ENCODE data around the gene MREG. TPM values are rescaled to one million over a fixed set of nuclear protein-coding genes. Genes with fewer than 3 reads are reported as not detected.
"Not testable (repeated sequence)": the region's sequence is repeated elsewhere in the genome, so short reads cannot be mapped to it uniquely, and the experiment has no call there.

MREG gene
- total RNA-seq, 2 donors from 2014 or later = 5.3 to 6.6 TPM

DNA sequence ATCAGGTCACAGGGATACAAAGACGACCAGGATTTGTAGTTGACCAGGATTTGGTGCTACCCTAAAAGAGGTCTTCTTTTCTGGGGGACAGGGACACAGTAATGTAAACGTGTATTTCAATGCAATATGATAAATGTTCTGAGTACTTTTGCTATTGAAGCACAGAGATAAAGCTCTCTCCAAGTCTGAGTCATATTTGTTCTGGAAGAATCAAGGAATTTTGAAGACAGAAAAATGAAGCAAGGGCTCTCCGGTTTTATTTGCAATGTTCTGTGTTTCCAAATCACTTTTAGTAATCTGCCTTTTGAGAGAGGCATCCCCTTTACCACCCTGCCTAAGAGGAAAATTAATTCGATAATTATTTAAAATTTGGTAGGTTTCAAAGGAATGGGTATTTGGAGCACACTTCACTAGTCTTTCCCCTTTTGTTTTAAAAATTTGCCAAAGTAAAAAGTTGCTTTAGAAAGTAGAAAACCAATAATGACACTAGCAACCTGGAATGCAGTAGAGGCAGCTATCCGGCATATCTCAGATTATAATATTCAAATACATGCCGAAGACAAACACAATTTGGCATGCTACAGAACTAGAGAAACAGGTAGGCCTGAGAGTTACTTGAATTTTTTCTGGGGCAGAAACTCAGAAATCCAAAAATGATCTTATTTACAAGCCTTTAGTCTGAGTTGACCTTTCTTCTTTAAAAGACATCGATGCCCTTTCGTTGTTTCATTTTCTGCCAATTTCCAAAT, 82.7 kb downstream of the MREG start:
- ATAC-seq (no peak), DNase-seq (no peak)
- Mint-ChIP-seq H3K4me1 (peaks cover 11% of the 10 kb centered on the region), H3K27me3 (peaks cover 37% of the 10 kb centered on the region), H3K36me3 (ENCODE audit: low read depth) (no peaks in the 10 kb centered on the region), H3K27ac (no peak overlapping the region), H3K4me3 (no peak overlapping the region)
- no peaks in the 10 kb centered on the region for H3K9me3 ChIP-seq (ENCODE audit: control insufficient read depth, low read length, poor library complexity, severe bottlenecking)

DNA sequence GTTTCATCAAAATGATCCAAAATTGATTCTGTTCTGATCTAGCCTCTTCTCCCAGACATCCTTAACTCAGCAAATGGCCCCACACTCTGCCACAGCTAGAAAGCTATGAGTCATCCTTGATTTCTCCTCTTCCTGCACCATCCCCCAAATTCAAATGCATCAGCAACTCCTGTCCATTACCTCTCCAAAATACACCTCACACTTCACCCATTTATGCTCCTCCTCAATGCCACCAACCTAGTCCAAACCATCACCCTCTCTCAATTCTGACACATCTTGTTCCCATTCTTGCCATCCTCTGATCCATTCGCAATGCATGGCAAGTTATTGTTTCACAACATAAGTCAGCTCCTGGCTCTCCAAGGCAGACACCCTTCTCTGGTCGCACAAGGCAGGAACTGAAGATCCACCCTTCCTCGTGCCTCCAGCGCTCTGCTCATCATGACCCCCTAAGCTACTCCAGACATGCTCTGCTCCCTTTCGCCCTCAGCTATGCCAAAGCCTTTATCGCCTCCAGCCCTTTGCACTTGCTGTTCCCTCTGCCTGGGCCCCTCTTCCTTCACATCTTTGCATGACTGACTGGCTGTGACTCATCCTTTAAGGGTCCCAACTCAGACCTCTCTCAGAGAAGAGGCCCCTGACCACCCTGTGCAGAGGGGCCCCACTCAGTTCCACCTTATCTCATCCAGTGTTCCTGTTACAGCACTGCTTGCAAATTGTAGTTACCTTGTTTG, 83.6 kb downstream of the MREG start:
- H3K4me3 Mint-ChIP-seq = no peak overlapping the region
- peaks cover 4% of the 10 kb centered on the region for H3K36me3 Mint-ChIP-seq (ENCODE audit: low read depth)
- ATAC-seq = no peak
- H3K4me1 Mint-ChIP-seq = peaks cover 9% of the 10 kb centered on the region
- no peaks in the 10 kb centered on the region for H3K9me3 ChIP-seq (ENCODE audit: control insufficient read depth, low read length, poor library complexity, severe bottlenecking)
- peaks cover 38% of the 10 kb centered on the region for H3K27me3 Mint-ChIP-seq
- no peak overlapping the region for H3K27ac Mint-ChIP-seq
- no peak for DNase-seq

DNA sequence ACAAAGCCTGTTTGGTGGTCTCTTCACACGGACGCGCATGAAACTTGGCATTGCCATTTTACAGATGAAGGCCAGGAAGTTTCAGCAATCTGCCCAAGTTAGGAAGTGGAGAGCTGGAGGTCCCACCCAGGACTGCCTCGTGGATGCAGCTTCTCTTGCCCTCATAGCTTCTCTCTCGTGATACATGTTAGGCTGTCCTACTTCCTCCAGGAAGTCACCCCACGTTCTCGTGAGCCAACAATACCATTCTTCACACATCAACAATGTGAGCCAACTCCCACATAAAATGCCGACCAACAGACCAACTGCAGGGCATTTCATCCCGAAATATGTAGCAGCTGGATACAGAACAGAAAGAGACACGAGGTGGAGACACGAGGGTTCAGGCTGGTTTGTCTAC, 85.3 kb downstream of the MREG start:
- Mint-ChIP-seq H3K36me3 (ENCODE audit: low read depth) (peaks cover 4% of the 10 kb centered on the region), H3K27ac (peak overlapping the region; percentile 14), H3K27me3 (peaks cover 50% of the 10 kb centered on the region), H3K4me3 (peak overlapping the region; percentile 21), H3K4me1 (peaks cover 8% of the 10 kb centered on the region)
- H3K9me3 ChIP-seq (ENCODE audit: control insufficient read depth, low read length, poor library complexity, severe bottlenecking) = no peaks in the 10 kb centered on the region
- DNase-seq = no peak
- ATAC-seq = no peak

DNA sequence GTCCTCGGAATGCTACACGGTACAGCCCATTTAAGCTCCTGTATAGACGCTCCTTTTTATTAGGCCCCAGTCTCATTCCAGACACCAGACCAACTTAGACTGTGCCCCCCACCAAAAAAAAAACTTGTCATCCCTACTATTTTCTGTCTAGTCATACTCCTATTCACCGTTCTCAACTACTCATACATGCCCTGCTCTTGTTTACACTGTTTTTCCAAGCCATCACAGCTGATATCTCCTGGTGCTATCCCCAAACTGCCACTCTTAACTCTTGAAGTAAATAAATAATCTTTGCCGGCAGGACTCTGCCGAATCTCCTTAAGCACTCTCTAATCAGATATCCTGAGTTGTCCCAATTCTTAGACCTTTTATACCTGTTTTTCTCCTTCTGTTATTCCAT, 86.4 kb downstream of the MREG start:
- not testable (repeated sequence) for H3K27ac Mint-ChIP-seq; H3K4me1 Mint-ChIP-seq; DNase-seq; ATAC-seq; H3K36me3 Mint-ChIP-seq (ENCODE audit: low read depth); H3K4me3 Mint-ChIP-seq; H3K9me3 ChIP-seq (ENCODE audit: control insufficient read depth, low read length, poor library complexity, severe bottlenecking)
- peaks cover 53% of the 10 kb centered on the region for H3K27me3 Mint-ChIP-seq

DNA sequence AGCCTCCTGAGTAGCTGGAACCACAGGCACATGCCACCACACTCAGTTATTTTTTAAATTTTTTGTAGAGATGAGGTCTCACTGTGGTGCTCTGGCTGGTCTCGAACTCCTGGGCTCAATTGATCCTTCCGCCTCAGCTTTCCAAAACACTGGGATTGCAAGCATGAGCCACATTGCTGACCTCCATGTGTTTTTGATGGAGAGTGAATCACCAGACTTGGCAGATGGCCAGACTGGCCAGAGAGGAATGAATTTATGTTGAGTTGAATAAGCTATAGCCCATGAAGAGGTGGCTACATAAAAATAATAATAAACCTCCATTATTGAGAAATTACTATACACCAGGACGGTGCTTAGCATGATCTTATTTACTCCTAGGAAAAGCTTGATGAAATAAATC, 91.5 kb downstream of the MREG start:
- Mint-ChIP-seq H3K4me1 (peaks cover 4% of the 10 kb centered on the region), H3K4me3 (no peak overlapping the region), H3K27ac (no peak overlapping the region), H3K36me3 (ENCODE audit: low read depth) (peaks cover 7% of the 10 kb centered on the region), H3K27me3 (peaks cover 62% of the 10 kb centered on the region)
- no peaks in the 10 kb centered on the region for H3K9me3 ChIP-seq (ENCODE audit: control insufficient read depth, low read length, poor library complexity, severe bottlenecking)
- no peak for DNase-seq
- ATAC-seq = no peak

DNA sequence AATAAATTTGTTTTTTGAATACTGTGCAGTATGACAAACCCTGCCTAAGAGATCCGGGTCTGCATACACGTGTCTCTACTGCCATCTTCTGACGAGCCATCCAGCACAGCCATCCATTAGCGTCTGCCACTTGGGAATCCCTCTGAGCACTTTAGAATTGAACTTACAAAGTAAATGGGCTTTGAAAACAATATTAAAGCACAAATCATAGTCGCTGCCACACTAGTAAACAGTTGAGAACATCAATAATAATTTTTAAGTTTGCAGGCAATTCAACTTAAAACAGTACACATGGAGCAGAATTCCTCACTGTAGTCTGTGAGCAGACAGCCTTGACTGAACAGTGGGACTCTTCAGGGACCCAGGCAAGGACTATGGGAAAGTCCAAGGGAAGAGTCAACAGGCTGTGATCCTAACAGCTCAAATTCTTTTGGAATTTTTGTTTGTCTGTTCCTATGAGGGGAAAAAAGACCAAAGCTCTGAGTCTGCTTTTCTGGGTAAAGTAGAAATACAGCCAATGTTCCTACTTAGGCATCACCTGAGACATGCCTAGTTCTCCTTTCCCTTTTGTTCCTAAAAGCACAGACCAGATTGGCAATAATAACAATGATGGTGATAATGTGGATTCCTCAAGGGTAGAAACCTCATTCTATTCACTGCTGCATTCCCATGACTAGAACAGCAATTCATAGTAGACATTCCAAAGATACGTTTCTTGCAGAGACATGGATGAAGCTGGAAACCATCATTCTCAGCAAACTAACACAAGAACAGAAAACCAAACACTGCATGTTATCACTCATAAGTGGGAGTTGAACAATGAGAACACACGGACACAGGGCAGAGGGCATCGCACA, 92.9 kb downstream of the MREG start:
- Mint-ChIP-seq H3K36me3 (ENCODE audit: low read depth) (peaks cover 7% of the 10 kb centered on the region), H3K4me3 (no peak overlapping the region), H3K27me3 (peaks cover 68% of the 10 kb centered on the region), H3K27ac (no peak overlapping the region), H3K4me1 (peaks cover 4% of the 10 kb centered on the region)
- DNase-seq = peak in 1 of 3 donors; percentile 27
- no peaks in the 10 kb centered on the region for H3K9me3 ChIP-seq (ENCODE audit: control insufficient read depth, low read length, poor library complexity, severe bottlenecking)
- ATAC-seq = peak; percentile 64

DNA sequence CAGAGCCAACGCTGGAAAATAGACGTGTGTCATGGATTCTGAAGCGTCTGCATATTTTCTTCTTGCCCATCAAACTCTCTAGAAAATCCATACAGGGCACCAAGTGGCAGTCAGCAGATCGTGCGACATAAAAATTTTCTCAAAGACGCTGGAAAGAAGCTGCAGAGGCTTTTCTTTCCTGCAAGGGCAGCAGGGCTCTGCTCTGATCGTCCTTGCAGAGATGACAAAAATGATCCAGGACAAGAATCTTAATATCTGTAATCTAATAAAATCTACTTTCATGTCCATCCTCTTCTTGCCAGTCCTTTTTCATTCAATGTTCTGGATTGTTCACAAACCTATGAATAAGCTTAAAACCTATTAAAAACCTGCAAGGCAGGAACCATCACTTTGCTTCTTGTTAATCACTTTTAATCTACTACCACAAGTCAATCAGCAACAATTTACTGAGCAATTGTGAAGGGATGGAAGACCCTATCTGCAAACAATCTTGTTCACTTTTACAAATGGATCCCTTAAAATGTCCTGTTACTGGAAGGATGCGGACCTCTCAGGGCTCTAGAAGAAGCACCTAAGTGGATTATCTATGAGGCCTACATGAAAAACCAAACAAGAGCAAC, 93.6 kb downstream of the MREG start:
- Mint-ChIP-seq H3K27ac (no peak overlapping the region), H3K27me3 (peaks cover 67% of the 10 kb centered on the region), H3K4me1 (peaks cover 4% of the 10 kb centered on the region), H3K36me3 (ENCODE audit: low read depth) (peaks cover 3% of the 10 kb centered on the region), H3K4me3 (no peak overlapping the region)
- DNase-seq (no peak), ATAC-seq (no peak)
- no peaks in the 10 kb centered on the region for H3K9me3 ChIP-seq (ENCODE audit: control insufficient read depth, low read length, poor library complexity, severe bottlenecking)

DNA sequence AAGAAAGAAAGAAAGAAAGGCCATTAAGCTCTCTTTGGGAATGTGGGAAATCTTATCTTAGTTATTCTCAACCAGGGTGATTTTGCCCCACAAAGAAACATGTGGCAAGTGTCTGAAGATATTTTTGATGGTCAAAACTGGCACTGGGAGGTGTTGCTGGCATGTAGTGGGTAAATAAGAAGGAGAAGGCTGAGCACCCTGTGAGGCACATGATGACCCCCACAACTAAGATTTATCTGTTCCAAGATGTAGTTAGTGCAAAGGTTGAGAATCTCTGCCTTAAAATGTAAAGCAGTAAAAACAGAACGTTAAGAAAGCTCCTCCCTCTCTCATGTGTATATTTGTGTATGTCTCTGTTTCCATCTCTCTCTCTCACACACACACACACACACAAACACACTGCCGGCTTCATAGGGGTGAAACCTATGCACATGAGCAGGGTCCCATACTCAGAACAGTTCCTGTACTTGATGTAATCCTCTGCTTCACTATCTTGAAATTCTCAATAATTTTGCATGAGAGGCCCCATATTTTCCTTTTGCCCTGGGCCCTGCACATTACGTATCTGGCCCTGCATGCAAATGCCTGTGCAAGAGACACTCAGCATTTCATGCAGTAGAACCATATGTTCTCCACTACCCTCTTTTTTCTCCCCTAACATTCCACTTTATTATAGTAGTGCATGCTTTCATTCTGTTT, 94.3 kb downstream of the MREG start:
- Mint-ChIP-seq H3K4me3 (no peak overlapping the region), H3K27ac (no peak overlapping the region), H3K4me1 (peaks cover 4% of the 10 kb centered on the region), H3K36me3 (ENCODE audit: low read depth) (peaks cover 3% of the 10 kb centered on the region), H3K27me3 (peaks cover 68% of the 10 kb centered on the region)
- DNase-seq = no peak
- H3K9me3 ChIP-seq (ENCODE audit: control insufficient read depth, low read length, poor library complexity, severe bottlenecking) = no peaks in the 10 kb centered on the region
- ATAC-seq = no peak

DNA sequence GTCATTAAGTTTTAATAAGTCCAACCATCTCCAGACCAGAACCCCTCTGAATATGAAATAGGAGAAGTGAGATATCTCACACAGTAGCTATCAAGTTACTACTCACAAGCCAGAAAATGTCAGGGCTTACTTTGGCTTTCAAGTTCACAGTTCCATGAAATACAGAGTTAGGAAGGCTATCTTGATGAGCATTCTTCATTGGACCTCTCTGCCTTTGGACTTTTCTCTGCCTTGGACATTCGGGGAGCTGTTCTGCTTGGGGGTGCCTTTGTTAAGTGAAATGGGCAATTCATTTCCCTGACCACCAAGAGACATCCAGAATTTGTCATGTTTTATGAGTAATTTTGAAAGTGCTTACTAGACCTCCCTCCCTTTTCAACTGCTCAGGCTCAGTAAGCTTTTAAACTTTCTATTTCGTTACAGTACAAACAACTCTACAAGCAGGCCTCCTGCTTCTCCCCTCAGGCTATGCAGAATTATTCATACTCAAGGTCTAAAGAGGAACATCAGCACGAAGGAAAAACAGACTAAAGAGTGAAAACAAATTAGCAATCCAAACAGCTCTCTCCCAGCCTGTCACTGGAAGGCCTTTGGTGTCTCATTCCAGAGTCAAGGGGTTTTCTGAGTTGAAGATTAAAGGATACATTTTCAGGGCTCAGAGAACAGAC, 95.3 kb downstream of the MREG start:
- Mint-ChIP-seq H3K27ac (no peak overlapping the region), H3K4me1 (peaks cover 3% of the 10 kb centered on the region), H3K4me3 (no peak overlapping the region), H3K27me3 (peaks cover 61% of the 10 kb centered on the region), H3K36me3 (ENCODE audit: low read depth) (peaks cover 3% of the 10 kb centered on the region)
- ATAC-seq (no peak), DNase-seq (no peak)
- H3K9me3 ChIP-seq (ENCODE audit: control insufficient read depth, low read length, poor library complexity, severe bottlenecking) = no peaks in the 10 kb centered on the region

DNA sequence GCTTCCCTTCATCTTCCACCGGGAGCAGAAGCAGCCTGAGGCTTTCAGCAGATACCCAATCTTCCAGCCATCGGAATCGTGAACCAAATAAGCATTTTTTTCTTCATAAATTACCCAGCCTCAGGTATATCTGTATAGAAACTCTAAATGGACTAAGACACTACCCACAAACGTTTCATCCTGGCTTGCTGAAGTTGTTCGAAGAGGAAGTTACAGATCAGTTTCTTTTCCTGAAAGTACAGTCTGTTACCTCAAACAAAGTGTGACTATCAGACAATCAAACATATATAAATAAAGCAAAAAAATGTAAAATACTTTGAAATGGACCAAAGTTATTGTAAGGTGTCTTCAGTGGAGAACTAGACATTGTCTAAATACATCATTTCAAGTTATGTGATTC, 97.9 kb downstream of the MREG start:
- H3K27ac Mint-ChIP-seq = no peak overlapping the region
- peaks cover 66% of the 10 kb centered on the region for H3K27me3 Mint-ChIP-seq
- no peak for DNase-seq
- H3K36me3 Mint-ChIP-seq (ENCODE audit: low read depth) = no peaks in the 10 kb centered on the region
- no peaks in the 10 kb centered on the region for H3K9me3 ChIP-seq (ENCODE audit: control insufficient read depth, low read length, poor library complexity, severe bottlenecking)
- H3K4me3 Mint-ChIP-seq = no peak overlapping the region
- no peaks in the 10 kb centered on the region for H3K4me1 Mint-ChIP-seq
- ATAC-seq = no peak

DNA sequence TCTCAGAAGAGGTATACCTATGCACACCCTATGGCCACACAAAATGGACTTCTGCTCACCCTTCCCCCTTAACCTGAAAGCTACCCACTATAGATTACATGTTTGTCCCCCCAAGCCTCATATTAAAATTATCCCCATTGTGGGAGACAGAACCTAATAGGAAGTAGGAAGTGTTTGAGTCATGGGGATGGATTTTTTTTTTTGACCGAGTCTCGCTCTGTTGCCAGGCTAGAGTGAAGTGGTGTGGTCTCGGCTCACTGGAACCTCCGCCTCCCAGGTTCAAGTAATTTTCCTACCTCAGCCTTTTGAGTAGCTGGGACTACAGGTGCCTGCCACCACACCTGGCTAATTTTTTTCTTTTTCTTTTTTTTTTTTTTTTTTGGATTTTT, 98.6 kb downstream of the MREG start:
- Mint-ChIP-seq H3K4me3 (no peak overlapping the region), H3K4me1 (no peaks in the 10 kb centered on the region), H3K36me3 (ENCODE audit: low read depth) (no peaks in the 10 kb centered on the region), H3K27ac (no peak overlapping the region), H3K27me3 (peaks cover 66% of the 10 kb centered on the region)
- DNase-seq (no peak), ATAC-seq (no peak)
- no peaks in the 10 kb centered on the region for H3K9me3 ChIP-seq (ENCODE audit: control insufficient read depth, low read length, poor library complexity, severe bottlenecking)

DNA sequence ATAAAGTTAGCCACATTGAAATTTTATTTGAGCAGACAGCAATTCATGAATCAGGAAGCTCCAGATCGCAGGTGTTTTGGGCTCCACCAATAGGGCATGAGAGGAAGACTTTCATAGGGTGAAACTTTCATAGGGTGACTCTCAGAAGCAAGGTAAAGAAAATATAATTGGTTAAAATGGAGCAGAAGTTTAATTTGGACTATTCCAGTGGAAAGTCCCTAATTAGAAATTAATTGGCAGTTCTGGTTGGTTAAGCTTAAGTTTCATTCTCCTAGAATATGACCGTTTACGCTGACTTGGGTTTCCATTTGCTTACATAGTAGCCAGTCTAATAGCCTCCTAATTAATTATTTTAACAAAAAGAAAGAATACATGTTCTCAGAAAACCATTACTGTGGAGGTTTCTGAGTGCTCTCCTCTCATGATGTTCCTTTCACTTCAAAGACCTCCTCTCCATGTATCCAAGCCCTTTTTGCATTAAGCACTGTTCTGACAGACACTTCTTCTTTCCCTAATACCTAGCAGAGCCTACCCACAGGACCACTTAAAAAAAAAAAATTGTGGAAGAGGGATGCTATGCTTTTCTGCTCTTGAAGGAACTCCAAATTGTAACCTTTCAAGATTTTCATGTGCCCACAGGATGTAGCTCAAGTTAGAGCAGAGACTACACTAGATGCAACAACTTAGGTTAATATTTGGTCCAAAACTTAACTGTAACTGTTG, 99.1 kb downstream of the MREG start:
- Mint-ChIP-seq H3K27me3 (peaks cover 66% of the 10 kb centered on the region), H3K4me3 (no peak overlapping the region), H3K36me3 (ENCODE audit: low read depth) (no peaks in the 10 kb centered on the region), H3K27ac (no peak overlapping the region), H3K4me1 (no peaks in the 10 kb centered on the region)
- DNase-seq = no peak
- no peak for ATAC-seq
- H3K9me3 ChIP-seq (ENCODE audit: control insufficient read depth, low read length, poor library complexity, severe bottlenecking) = no peaks in the 10 kb centered on the region
